ENCODE results near the gene ID3.

DNA sequence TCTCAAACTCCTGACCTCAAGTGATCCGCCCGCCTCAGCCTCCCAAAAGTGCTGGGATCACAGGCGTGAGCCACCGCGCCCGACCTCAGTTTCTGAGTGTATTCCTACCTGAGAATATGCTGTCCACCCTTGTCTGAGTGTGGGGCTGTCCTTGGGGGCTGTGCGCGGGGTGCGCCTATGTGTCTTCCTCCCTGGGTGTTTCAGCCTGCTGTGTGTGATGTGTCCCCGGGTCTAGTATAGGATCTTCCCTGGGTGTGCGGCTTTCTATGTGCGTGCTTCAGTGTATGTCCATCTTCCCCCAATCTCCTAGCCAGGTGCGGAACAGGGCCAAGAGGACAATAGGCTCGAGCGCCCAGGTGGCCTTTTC lies 8.3 kb upstream of the ID3 start:
- TF ChIP-seq, protein P1, sequence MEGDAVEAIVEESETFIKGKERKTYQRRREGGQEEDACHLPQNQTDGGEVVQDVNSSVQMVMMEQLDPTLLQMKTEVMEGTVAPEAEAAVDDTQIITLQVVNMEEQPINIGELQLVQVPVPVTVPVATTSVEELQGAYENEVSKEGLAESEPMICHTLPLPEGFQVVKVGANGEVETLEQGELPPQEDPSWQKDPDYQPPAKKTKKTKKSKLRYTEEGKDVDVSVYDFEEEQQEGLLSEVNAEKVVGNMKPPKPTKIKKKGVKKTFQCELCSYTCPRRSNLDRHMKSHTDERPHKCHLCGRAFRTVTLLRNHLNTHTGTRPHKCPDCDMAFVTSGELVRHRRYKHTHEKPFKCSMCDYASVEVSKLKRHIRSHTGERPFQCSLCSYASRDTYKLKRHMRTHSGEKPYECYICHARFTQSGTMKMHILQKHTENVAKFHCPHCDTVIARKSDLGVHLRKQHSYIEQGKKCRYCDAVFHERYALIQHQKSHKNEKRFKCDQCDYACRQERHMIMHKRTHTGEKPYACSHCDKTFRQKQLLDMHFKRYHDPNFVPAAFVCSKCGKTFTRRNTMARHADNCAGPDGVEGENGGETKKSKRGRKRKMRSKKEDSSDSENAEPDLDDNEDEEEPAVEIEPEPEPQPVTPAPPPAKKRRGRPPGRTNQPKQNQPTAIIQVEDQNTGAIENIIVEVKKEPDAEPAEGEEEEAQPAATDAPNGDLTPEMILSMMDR (conservative IDR thresholded peaks at IDR 0.05): no peak
- TF ChIP-seq EZH2 (IDR thresholded peaks at IDR 0.05; ENCODE audit: low read depth): no peak

Measured in PC-9 (cell line).